ENCODE results near the gene TMEM131L.
"Not testable (repeated sequence)": the region's sequence is repeated elsewhere in the genome, so short reads cannot be mapped to it uniquely, and the experiment has no call there.

DNA sequence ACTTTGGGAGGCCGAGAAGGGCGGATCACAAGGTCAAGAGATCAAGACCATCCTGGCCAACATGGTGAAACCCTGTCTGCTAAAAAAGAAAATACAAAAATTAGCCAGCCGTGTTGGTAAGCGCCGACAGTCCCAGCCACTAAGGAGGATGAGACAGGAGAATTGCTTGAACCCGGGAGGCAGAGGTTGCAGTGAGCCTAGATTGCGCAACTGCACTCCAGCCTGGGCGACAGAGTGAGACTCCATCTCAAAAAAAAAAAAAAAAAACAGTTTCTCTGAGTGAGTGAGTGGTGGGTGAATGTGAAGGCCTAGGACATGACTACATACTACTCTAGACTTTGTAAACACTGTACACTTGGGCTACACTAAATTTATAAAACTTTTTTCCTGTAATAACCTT is 49.7 kb upstream of the TMEM131L start:
- TF ChIP-seq, protein P1, sequence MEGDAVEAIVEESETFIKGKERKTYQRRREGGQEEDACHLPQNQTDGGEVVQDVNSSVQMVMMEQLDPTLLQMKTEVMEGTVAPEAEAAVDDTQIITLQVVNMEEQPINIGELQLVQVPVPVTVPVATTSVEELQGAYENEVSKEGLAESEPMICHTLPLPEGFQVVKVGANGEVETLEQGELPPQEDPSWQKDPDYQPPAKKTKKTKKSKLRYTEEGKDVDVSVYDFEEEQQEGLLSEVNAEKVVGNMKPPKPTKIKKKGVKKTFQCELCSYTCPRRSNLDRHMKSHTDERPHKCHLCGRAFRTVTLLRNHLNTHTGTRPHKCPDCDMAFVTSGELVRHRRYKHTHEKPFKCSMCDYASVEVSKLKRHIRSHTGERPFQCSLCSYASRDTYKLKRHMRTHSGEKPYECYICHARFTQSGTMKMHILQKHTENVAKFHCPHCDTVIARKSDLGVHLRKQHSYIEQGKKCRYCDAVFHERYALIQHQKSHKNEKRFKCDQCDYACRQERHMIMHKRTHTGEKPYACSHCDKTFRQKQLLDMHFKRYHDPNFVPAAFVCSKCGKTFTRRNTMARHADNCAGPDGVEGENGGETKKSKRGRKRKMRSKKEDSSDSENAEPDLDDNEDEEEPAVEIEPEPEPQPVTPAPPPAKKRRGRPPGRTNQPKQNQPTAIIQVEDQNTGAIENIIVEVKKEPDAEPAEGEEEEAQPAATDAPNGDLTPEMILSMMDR (IDR thresholded peaks at IDR 0.05; ENCODE audit: low read length) = not testable (repeated sequence)
- not testable (repeated sequence) for TF ChIP-seq EZH2 (optimal IDR thresholded peaks at IDR 0.05; ENCODE audit: low read depth, low read length); EZH2phosphoT487 (IDR thresholded peaks at IDR 0.05; ENCODE audit: low read length)
